ENCODE data around the gene TNS3.
A peak's percentile ranks its signal among the peaks of the same experiment; 100 is the strongest.

TNS3 gene

GRCh38 chr7:47400741-47401206, 181.1 kb downstream of the TNS3 start:
- no peak for DNase-seq

- DNase-seq, result no peak
Measured at GRCh38 chr7:47400001-47400400, 181.9 kb downstream of the TNS3 start.

DNA sequence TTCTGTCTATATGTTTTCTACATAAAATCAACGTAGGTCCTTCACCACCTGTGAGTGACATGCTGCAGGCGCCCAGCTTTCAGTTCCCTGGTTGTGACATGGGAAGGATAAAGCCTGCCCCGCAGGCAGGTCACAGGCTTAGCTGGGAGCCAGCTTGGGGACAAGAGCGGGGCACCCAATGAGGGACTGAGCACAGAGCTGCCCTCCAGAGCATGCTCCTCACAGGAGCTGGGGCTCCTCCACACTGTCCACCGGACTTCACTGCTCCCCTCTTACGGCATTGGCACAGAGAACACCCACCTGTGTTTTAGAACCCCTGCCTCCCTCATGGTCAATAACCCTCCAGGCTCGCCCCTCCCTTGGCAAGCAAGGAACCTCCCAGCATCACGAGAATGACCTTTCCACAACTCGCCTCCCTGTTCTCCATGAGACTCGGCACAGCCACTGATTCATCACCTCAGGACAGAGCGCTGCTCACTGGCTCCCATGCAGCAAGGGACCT, 187.1 kb downstream of the TNS3 start:
- DNase-seq, result no peak

DNA sequence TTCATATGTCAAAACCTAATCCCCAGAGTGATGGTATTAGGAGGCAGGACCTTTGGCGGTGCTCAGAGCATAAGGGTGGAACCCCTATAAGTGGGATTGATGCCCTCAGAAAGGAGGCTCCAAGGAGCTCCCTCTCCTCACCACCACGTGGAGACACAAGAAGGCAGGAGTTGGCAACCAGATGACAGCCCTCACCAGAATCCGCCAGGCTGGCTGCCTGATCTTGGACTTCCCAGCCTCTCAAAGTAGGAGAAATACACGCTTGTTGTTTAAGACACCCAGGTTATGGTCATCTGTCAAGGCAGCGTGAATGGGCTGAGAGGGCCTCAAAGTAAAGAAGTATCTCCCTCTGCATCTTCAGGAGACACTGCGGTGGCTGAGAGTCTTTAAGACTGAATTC, 187.7 kb downstream of the TNS3 start:
- no peak for DNase-seq

GRCh38 chr7:47393406-47393805, 188.5 kb downstream of the TNS3 start:
- no peak for DNase-seq

DNA sequence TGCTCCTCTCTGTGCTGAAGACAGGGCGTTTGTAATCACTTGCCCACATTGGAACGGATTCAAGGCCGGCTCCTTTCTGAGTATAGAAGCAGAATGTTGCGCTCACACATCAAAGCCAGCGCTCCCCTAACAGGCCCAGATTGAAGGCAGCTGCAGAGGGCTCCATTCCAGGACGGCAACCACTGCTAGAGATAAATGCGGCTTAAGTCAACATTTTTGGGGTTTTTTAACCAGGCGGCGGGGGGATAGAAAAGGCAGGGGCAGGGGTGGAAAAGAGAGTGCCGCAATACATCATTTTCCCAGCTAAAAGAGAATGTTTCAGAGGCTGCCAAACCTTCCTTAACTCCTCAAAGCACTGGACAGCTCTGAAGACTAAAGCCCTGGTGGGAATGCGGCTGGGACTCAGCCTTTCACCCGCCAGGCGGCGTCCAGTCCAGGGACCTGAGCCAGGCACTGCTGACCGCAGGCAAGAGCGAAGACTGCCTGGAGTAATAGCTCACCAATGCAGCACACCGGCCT, 189.6 kb downstream of the TNS3 start:
- DNase-seq, result no peak

- no peak for DNase-seq
Measured at GRCh38 chr7:47391726-47392125, 190.2 kb downstream of the TNS3 start.

DNA sequence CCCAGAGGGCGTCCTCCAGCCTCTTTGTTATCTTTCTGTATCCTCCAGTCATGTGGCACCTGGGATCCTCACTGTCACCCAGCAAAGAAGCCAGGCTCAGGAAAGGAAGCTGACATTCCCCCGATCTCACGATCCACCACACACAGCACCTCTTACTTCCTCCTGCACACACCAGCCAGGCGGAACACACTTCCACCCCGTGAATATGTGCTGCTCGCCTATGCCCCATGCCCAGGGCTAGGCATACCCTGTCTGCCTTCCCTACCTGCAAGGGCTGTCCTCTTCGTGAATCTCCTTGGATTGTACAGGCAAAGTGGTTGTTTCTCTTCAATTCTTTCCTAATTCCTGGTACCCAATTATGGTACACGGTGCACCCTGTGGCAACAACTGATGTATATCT, 191.0 kb downstream of the TNS3 start:
- no peak for DNase-seq

DNA sequence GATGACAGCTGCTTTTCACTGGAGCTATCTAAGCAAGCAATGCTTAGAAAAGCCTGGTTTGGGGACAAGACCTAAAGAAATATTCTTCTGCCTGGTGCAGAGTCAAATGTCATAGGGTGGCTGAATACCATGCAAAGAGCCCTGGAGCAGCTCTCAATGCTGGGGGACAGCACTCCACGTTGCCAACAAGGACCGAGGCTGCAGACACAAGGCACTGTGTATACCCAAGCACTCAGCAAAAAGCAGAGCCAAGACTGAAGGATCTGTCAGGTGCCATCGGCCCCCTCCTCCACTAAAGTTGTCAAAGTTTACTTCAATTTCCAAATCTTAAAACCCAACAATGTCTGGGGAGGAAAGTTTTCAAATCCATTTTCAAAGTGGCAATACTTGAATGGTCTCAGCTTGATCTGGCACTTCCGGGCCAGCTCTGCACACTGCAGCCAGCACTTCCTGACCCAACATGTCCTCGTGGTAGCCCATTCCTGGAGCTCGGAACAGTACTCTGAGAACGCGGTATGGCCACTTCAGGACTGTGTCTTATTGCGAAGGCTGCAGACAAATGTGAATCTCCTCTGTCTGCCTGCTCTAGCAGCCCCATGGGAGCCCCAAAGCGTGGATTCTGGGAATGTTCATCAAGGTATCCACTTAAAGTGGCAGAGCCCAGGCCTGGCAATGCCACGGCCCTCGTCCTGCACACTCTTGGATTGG, 191.8 kb downstream of the TNS3 start:
- DNase-seq, result no peak

DNA sequence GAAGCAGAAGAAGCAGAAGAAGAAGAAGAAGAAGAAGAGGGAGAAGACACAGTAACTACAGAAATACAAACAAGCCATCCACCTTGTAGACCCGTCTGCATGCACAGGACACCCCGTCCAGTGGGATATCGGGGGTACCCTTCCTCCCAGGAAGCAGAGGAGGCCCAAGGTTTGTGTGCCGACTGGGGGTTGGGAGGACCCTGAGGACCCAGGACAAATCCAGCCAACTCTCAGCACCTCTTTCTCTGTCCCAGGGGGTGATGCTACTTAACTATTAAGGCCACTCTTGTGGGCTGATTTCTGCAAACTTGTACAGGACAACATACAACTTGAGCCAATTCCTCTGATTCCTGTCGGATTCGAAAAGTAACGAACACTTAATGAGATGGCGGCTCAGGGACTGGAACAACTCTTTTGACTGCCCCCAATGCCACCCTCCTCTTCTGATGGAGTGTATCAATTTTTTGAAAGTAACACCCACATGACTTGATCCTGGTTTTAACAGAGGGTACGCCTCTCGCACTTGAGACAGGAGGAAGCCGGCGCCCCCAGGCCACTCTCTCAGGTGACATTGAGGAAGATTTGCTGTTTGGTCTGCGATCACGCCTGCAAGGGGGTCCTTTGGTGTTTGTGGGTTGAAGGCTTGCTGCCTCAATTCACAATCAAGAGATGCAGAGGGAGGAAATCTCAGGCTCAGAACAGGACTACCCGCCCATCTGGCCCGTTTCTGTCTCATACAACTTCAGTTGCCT, 192.6 kb downstream of the TNS3 start:
- DNase-seq, result no peak

DNA sequence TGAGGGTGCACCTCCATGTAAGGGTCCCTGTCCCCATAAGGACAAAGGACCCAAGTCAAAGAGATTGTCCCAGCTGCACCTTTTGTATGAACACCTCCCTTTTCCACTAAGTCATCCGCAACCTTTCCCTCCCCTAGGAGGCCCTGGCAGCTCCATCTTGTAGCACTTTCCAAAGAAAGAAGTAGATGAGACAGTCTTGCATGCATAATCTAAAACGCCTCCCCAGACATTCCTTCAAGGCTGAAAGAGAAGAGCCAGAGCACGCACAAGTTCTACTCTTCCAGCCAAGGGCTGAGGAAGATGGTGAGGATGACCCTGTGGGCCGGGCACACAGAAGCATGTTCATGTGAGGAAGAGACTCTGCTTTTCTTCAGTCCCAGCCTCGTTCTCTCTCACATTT, 194.4 kb downstream of the TNS3 start:
- DNase-seq, result no peak

- no peak for DNase-seq
Measured at GRCh38 chr7:47386273-47386835, 195.6 kb downstream of the TNS3 start.

- peak; percentile 6 for DNase-seq
Measured at GRCh38 chr7:47385536-47386125, 196.3 kb downstream of the TNS3 start.

DNA sequence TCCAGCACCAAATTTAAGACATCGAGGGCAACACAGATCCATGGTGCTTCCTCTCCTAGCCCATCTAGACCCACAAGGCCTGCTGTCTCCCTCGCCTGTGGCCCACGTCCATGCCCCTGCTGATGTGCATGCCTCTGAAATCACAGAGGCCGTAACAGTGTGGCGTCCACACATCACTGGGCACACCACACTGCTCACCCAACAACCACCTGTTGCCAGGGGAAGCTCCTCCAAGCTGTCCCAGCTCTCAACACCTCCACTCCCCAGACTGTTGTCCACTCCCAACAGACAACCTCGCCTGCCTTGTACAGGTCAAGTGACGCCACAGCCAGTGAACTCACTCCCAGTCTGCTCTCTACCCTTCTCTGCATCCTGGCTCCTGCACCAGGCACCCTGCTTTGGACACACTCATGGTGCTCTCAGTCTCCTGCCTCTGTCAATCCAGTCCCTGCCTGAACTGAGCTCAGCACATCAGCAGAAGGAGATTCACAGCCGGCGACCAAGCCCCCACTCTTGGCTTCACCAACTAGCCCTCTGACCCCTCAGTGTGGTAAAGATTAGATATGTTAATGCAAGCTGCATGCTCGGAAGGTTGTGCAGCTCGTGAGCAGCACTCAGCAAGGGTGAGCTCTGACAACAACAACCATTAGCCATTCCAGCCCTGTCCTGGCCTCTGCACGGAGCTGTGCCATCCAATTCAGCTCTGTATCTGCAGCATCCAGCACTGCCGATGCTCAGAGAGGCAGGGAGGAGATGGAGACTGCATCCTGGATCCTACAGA, 197.0 kb downstream of the TNS3 start:
- DNase-seq, result no peak

DNA sequence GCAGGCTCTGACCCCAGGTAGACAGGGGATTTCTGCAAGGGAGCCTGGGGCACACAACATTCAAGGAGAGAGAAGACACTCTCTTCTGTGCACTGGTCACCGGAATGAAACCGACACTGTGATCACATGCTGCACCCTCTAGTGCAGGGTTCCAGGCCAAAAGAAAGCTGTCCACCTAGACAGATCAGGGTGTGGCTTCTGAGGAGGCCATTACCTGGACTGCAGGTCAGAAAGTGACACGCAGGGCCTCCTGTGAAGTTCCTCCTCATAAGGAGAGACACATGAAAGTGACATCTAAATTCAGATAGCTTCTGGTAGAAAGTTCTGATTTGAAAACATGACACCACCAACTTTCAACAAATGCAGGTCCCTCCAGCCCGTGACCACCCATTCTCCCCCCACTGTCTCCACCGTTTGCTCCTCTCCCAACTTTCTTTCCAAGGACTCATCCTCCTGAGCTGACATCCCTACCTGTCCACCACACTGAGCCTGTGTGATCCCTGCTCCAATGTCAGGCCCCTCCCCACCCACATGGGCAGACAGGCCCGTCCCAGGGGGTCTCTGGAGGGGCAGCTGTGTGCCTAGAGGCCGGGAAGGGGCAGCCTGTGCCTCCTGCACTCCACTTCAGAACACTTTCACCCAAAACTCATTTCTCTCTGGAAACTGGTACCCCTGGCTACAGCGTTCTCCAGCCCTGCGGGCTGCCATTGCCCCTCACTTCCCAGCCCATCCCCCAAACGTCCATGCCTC, 198.0 kb downstream of the TNS3 start:
- DNase-seq, result no peak

GRCh38 chr7:47383072-47383471, 198.8 kb downstream of the TNS3 start:
- DNase-seq, result peak; percentile 12

DNA sequence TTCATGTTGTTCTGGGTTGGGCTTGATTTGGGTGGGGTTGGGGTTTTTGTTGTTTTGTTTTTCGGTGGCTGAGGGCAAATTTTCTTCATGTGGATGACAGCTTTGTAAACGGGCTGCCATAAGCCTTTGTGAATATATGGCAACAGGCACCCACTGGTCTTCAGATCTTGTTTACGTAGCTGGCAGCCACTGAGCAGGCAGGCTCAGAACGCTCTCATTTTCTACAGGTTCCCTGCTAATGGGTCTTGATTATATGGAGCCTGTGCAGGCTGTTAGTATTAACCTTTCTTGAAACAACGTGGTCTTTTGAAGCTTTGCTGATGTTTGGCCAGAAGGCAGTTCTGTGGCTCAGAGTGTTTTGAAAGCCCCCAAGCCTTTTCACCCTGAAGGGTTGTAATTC, 199.7 kb downstream of the TNS3 start:
- DNase-seq, result peak; percentile 83

GRCh38 chr7:47381134-47381495, 200.8 kb downstream of the TNS3 start:
- no peak for DNase-seq

DNA sequence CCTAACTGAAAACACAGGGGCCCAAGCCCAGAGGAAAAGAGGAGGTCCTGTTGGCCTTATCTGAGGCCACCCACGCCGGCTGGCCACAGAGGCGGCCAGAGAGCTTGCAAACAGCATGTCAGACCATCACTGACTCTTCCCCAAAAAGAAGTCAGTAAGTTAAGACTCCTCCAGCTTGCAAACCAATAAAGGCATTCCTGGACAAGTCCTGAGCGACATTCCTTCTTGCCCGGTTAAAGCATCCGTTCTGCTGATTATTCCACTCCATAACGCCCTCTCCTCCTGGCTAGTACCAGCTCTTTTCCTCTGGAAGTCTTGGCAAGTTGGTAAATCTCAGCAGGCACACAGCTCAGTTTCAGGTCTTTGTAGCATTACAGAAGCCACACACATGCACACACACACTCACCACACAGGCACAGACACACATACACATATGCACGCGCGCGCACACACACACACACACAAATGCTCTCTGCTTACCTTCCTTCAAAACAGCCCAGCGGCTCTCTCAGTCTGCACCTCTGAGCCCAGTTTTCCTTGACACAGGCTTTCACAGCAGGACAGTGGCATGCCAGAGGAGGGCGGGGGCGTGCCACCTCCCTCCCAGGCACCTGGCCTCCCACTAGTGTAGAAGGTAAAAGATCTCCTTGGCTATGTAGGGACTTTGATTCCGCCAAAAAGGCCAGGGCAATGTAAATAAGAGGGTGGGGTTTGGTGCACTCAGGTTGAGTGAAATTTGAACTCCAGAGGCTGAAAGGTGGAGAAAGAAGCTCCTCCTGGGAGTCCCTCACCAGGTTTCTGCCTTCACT, 201.4 kb downstream of the TNS3 start:
- no peak for DNase-seq

GRCh38 chr7:47379629-47380324, 202.1 kb downstream of the TNS3 start:
- DNase-seq, result peak; percentile 25

Data from NCI-H1092 treated with DMSO at 0.1 percent for 48 hours (cell line).